Measurements from ENCODE around the gene LAMA5. TPM values are rescaled to one million over a fixed set of nuclear protein-coding genes. Genes with fewer than 3 reads are reported as not detected.

The LAMA5 gene
- total RNA-seq, 1 experiment from 2014 or later = 1,050 TPM

- Histone ChIP-seq H3K9me3 (no peaks in the 10 kb centered on the region), H3K4me1 (peaks cover 76% of the 10 kb centered on the region), H3K27me3 (replicated peaks; ENCODE audit: control insufficient read depth, insufficient read depth, low read length) (no peaks in the 10 kb centered on the region), H3K36me3 (ENCODE audit: control insufficient read depth, insufficient read depth, low read length) (peaks cover 33% of the 10 kb centered on the region), H3K4me3 (ENCODE audit: low read depth, low read length) (no peak overlapping the region)
- peaks cover 99% of the 10 kb centered on the region for H3K36me3 Mint-ChIP-seq (ENCODE audit: insufficient read depth, unreplicated experiment)
- H3K27ac Mint-ChIP-seq (ENCODE audit: unreplicated experiment) = peak overlapping the region; percentile 80
- POLR2A ChIA-PET = interaction anchor here (0.7 to 0.8 kb wide), 2 partner anchors 11 to 41 kb away, joined by 3 read pairs; partner anchors contain the start of gene LAMA5
- intact Hi-C loops (cut with micrococcal nuclease; ENCODE audit: unreplicated experiment) = no loop called here
- H3K27me3 Mint-ChIP-seq (ENCODE audit: insufficient read depth, unreplicated experiment) = no peaks in the 10 kb centered on the region
- DNase-seq = no peak
- H3K4me1 Mint-ChIP-seq (ENCODE audit: low read depth, unreplicated experiment) = peaks cover 14% of the 10 kb centered on the region
- no TSS peak for BruUV-seq (replicated peaks)
- peak overlapping the region; percentile 38 for H3K4me3 Mint-ChIP-seq (ENCODE audit: unreplicated experiment)
- CTCF ChIA-PET = interaction anchor here (0.6 to 3.3 kb wide), 2 partner anchors 26 to 220 kb away, joined by 3 to 11 read pairs; no protein-coding TSS in a partner anchor
- H3K9me3 Mint-ChIP-seq (ENCODE audit: unreplicated experiment) = no peaks in the 10 kb centered on the region
- TF ChIP-seq, protein P1, sequence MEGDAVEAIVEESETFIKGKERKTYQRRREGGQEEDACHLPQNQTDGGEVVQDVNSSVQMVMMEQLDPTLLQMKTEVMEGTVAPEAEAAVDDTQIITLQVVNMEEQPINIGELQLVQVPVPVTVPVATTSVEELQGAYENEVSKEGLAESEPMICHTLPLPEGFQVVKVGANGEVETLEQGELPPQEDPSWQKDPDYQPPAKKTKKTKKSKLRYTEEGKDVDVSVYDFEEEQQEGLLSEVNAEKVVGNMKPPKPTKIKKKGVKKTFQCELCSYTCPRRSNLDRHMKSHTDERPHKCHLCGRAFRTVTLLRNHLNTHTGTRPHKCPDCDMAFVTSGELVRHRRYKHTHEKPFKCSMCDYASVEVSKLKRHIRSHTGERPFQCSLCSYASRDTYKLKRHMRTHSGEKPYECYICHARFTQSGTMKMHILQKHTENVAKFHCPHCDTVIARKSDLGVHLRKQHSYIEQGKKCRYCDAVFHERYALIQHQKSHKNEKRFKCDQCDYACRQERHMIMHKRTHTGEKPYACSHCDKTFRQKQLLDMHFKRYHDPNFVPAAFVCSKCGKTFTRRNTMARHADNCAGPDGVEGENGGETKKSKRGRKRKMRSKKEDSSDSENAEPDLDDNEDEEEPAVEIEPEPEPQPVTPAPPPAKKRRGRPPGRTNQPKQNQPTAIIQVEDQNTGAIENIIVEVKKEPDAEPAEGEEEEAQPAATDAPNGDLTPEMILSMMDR (IDR thresholded peaks at IDR 0.05; ENCODE audit: insufficient read depth in 1 of 2, low read depth in 1 of 2, low read length in 1 of 2, severe bottlenecking in 1 of 2, unreplicated experiment in 1 of 2) = no peak
Measured at GRCh38 chr20:62356589-62357186, 10.4 kb downstream of the LAMA5 start.

GRCh38 chr20:62355878-62356588 lies 11.1 kb downstream of the LAMA5 start:
- H3K4me1 Mint-ChIP-seq (ENCODE audit: low read depth, unreplicated experiment) = peaks cover 12% of the 10 kb centered on the region
- POLR2A ChIA-PET = interaction anchor here (0.7 to 0.8 kb wide), 3 partner anchors 11 to 40 kb away, joined by 3 read pairs; partner anchors contain the start of gene LAMA5

DNA sequence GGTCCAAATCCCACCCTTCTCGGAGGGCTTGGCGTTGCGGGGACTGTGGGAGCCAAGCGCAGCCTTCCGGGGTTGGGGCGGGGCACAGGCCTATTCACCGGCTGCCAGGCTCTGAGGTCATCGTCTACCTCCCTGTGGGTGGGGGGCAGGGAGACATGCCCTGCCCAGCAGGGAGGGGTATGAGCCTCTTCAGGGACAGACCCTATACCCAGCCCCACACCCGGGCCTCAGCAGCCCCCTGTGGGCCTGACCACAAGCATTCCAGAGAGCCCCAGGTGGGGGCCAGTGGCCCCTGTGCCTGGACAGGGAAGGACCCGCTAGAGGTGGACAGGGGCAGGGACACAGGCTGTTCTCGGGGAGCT lies 11.6 kb downstream of the LAMA5 start:
- Mint-ChIP-seq H3K9me3 (ENCODE audit: unreplicated experiment) (no peaks in the 10 kb centered on the region), H3K27me3 (ENCODE audit: insufficient read depth, unreplicated experiment) (no peaks in the 10 kb centered on the region), H3K36me3 (ENCODE audit: insufficient read depth, unreplicated experiment) (peaks cover 99% of the 10 kb centered on the region), H3K27ac (ENCODE audit: unreplicated experiment) (peak overlapping the region; percentile 80), H3K4me1 (ENCODE audit: low read depth, unreplicated experiment) (peaks cover 12% of the 10 kb centered on the region), H3K4me3 (ENCODE audit: unreplicated experiment) (peak overlapping the region; percentile 38)
- intact Hi-C loops (cut with micrococcal nuclease; ENCODE audit: unreplicated experiment) = no loop called here
- no TSS peak for BruUV-seq (replicated peaks)
- Histone ChIP-seq H3K36me3 (ENCODE audit: control insufficient read depth, insufficient read depth, low read length) (peaks cover 29% of the 10 kb centered on the region), H3K4me3 (ENCODE audit: low read depth, low read length) (no peak overlapping the region), H3K4me1 (peaks cover 77% of the 10 kb centered on the region), H3K27me3 (replicated peaks; ENCODE audit: control insufficient read depth, insufficient read depth, low read length) (no peaks in the 10 kb centered on the region), H3K9me3 (no peaks in the 10 kb centered on the region)
- TF ChIP-seq, protein P1 (IDR thresholded peaks at IDR 0.05; ENCODE audit: insufficient read depth in 1 of 2, low read depth in 1 of 2, low read length in 1 of 2, severe bottlenecking in 1 of 2, unreplicated experiment in 1 of 2) = no peak
- ChIA-PET CTCF (interaction anchor here (0.6 to 3.3 kb wide), 2 partner anchors 10 to 27 kb away, joined by 3 to 11 read pairs; no protein-coding TSS in a partner anchor), POLR2A (interaction anchor here (0.8 kb wide), 1 partner anchor 32 kb away, joined by 3 read pairs; no protein-coding TSS in a partner anchor)
- no peak for DNase-seq

More at GRCh38 chr20:62355878-62356588, 11.1 kb downstream of the LAMA5 start:
- Mint-ChIP-seq H3K27ac (ENCODE audit: unreplicated experiment) (peak overlapping the region; percentile 80), H3K4me3 (ENCODE audit: unreplicated experiment) (peak overlapping the region; percentile 38), H3K27me3 (ENCODE audit: insufficient read depth, unreplicated experiment) (no peaks in the 10 kb centered on the region), H3K9me3 (ENCODE audit: unreplicated experiment) (no peaks in the 10 kb centered on the region), H3K36me3 (ENCODE audit: insufficient read depth, unreplicated experiment) (peaks cover 99% of the 10 kb centered on the region)
- BruUV-seq (replicated peaks) = no TSS peak
- no peak overlapping the region for H3K4me3 ChIP-seq (ENCODE audit: low read depth, low read length)
- TF ChIP-seq, protein P1 (IDR thresholded peaks at IDR 0.05; ENCODE audit: insufficient read depth in 1 of 2, low read depth in 1 of 2, low read length in 1 of 2, severe bottlenecking in 1 of 2, unreplicated experiment in 1 of 2) = no peak
- H3K4me1 ChIP-seq = peaks cover 76% of the 10 kb centered on the region
- DNase-seq = no peak
- H3K9me3 ChIP-seq = no peaks in the 10 kb centered on the region
- H3K27me3 ChIP-seq (replicated peaks; ENCODE audit: control insufficient read depth, insufficient read depth, low read length) = no peaks in the 10 kb centered on the region
- CTCF ChIA-PET = interaction anchor here (0.6 to 3.3 kb wide), 3 partner anchors 10 to 221 kb away, joined by 3 to 11 read pairs (median 3); no protein-coding TSS in a partner anchor
- intact Hi-C loops (cut with micrococcal nuclease; ENCODE audit: unreplicated experiment) = no loop called here
- peaks cover 31% of the 10 kb centered on the region for H3K36me3 ChIP-seq (ENCODE audit: control insufficient read depth, insufficient read depth, low read length)

Data from Caco-2 (cell line).